GM23338 (cell line): Measurements from ENCODE around the gene VRK3. TPM values are rescaled to one million over a fixed set of nuclear protein-coding genes. Genes with fewer than 3 reads are reported as not detected.
A peak's percentile ranks its signal among the peaks of the same experiment; 100 is the strongest.

Experiments
- ATAC-seq: fragments of 200-7000 bp; cut with Tn5 transposase; 3 replicates; pipeline ENCODE4 v1.9.1; 2020
- DNase-seq: peaks from one replicate; pipeline ENCODE4 v3.0.0-alpha.2; 2015; ENCODE audit warnings: low spot score
- H2AFZ ChIP-seq: fragments of 200-600 bp; sonication (generic); 2 replicates; pipeline ENCODE4 v1.8.0; 2016; ENCODE audit warnings: antibody characterized with exemption, mild to moderate bottlenecking, moderate library complexity
- H3F3A ChIP-seq: fragments of 200-600 bp; sonication (generic); replicated peaks from 2 replicates; pipeline ENCODE4 v1.8.0; 2017; ENCODE audit warnings: antibody characterized with exemption, mixed run types, low read depth
- H3K27ac ChIP-seq: fragments of 200-600 bp; sonication (generic); 2 replicates; pipeline ENCODE4 v1.6.1; 2016; ENCODE audit warnings: low read depth
- H3K27me3 ChIP-seq: fragments of 200-600 bp; sonication (generic); 2 replicates; pipeline ENCODE4 v1.8.0; 2016; ENCODE audit warnings: mild to moderate bottlenecking, mixed run types, moderate library complexity; ENCODE audit not compliant: insufficient read depth
- H3K36me3 ChIP-seq: fragments of 200-600 bp; sonication (generic); 2 replicates; pipeline ENCODE4 v1.8.0; 2016; ENCODE audit warnings: mild to moderate bottlenecking; ENCODE audit not compliant: insufficient read depth
- H3K4me1 ChIP-seq: fragments of 200-600 bp; sonication (generic); 2 replicates; pipeline ENCODE4 v1.8.0; 2016; ENCODE audit warnings: mild to moderate bottlenecking, moderate library complexity; ENCODE audit not compliant: insufficient read depth
- H3K4me2 ChIP-seq: fragments of 200-600 bp; sonication (generic); 2 replicates; pipeline ENCODE4 v1.7.1; 2017; ENCODE audit warnings: mixed run types
- H3K4me3 ChIP-seq: fragments of 200-600 bp; sonication (generic); 2 replicates; pipeline ENCODE4 v1.6.1; 2016; ENCODE audit warnings: mixed run types
- H3K79me2 ChIP-seq: fragments of 200-600 bp; sonication (generic); replicated peaks from 2 replicates; pipeline ENCODE4 v1.8.0; 2017; ENCODE audit warnings: mild to moderate bottlenecking; ENCODE audit not compliant: insufficient read depth
- H3K9me2 ChIP-seq: fragments of 200-600 bp; sonication (generic); 2 replicates; pipeline ENCODE4 v1.8.0; 2017; ENCODE audit not compliant: insufficient read depth
- H4K20me1 ChIP-seq: fragments of 200-600 bp; sonication (generic); replicated peaks from 2 replicates; pipeline ENCODE4 v1.8.0; 2017; ENCODE audit warnings: mild to moderate bottlenecking; ENCODE audit not compliant: insufficient read depth
- H3K27ac Mint-ChIP-seq: 2 replicates; pipeline ENCODE4 v1.8.0; 2020; ENCODE audit warnings: inconsistent platforms, mild to moderate bottlenecking, moderate library complexity, mixed read lengths
- H3K27me3 Mint-ChIP-seq: 3 replicates; pipeline ENCODE4 v1.8.0; 2022; ENCODE audit warnings: low read depth, mild to moderate bottlenecking, moderate library complexity, mixed read lengths, inconsistent platforms; ENCODE audit not compliant: insufficient read depth, poor library complexity
- H3K36me3 Mint-ChIP-seq: 3 replicates; pipeline ENCODE4 v1.8.0; 2021; ENCODE audit warnings: low read depth, mild to moderate bottlenecking, inconsistent platforms, moderate library complexity, mixed read lengths
- H3K4me1 Mint-ChIP-seq: 3 replicates; pipeline ENCODE4 v1.8.0; 2020; ENCODE audit warnings: mild to moderate bottlenecking, inconsistent platforms, mixed read lengths
- H3K4me3 Mint-ChIP-seq: 3 replicates; pipeline ENCODE4 v1.8.0; 2021; ENCODE audit warnings: moderate library complexity, mild to moderate bottlenecking, inconsistent platforms, mixed read lengths
- H3K9me3 Mint-ChIP-seq: 3 replicates; pipeline ENCODE4 v1.8.0; 2020; ENCODE audit warnings: moderate library complexity, mild to moderate bottlenecking, inconsistent platforms, mixed read lengths
- CREB1 ChIP-seq: fragments of 250-450 bp; sonication (Bioruptor Pico); IDR thresholded peaks from 2 replicates; pipeline ENCODE4 v1.5.0; 2020; ENCODE audit warnings: low read depth, mild to moderate bottlenecking, moderate library complexity
- CTCF ChIP-seq, 2 experiments: fragments of 200-600 bp in 1 of 2; sonication (generic) in 1 of 2; conservative IDR thresholded peaks; 2 replicates each; pipeline versions ENCODE4 v1.5.1 to v1.6.1; 2016 to 2017; ENCODE audit warnings: antibody characterized with exemption in 2 of 2, low read depth in 2 of 2, mild to moderate bottlenecking in 2 of 2, moderate library complexity in 1 of 2
- ETS1 ChIP-seq: IDR thresholded peaks from 2 replicates; pipeline ENCODE4 v1.6.1; 2016; ENCODE audit warnings: antibody characterized with exemption
- EZH2 ChIP-seq: fragments of 200-600 bp; sonication (generic); IDR thresholded peaks from one replicate; pipeline ENCODE4 v1.8.0; 2017; ENCODE audit warnings: antibody characterized with exemption, mild to moderate bottlenecking, low read depth; ENCODE audit not compliant: unreplicated experiment
- EZH2phosphoT487 ChIP-seq: fragments of 200-600 bp; sonication (generic); IDR thresholded peaks from one replicate; pipeline ENCODE4 v1.8.1; 2018; ENCODE audit warnings: antibody characterized with exemption; ENCODE audit not compliant: unreplicated experiment
- JUNB ChIP-seq: IDR thresholded peaks from one replicate; pipeline ENCODE4 v1.6.1; 2016; ENCODE audit warnings: antibody characterized with exemption; ENCODE audit not compliant: unreplicated experiment
- NANOG ChIP-seq: IDR thresholded peaks from 2 replicates; pipeline ENCODE4 v1.6.1; 2016; ENCODE audit warnings: antibody characterized with exemption, borderline replicate concordance
- POLR2AphosphoS5 ChIP-seq: IDR thresholded peaks from 2 replicates; pipeline ENCODE4 v1.6.1; 2016; ENCODE audit warnings: antibody characterized with exemption, low read depth
- REST ChIP-seq: IDR thresholded peaks from one replicate; pipeline ENCODE4 v1.6.1; 2018; ENCODE audit warnings: antibody characterized with exemption; ENCODE audit not compliant: unreplicated experiment
- STAT1 ChIP-seq: IDR thresholded peaks from one replicate; pipeline ENCODE4 v1.6.1; 2016; ENCODE audit warnings: antibody characterized with exemption; ENCODE audit not compliant: unreplicated experiment
- ZNF114 ChIP-seq: fragments of 250-450 bp; sonication (Bioruptor Pico); IDR thresholded peaks from 2 replicates; pipeline ENCODE4 v1.5.0; 2020; ENCODE audit warnings: mild to moderate bottlenecking, moderate library complexity
- ZNF331 ChIP-seq: fragments of 250-450 bp; sonication (Bioruptor Pico); IDR thresholded peaks from 2 replicates; pipeline ENCODE4 v1.5.0; 2020; ENCODE audit warnings: low read depth, mild to moderate bottlenecking, moderate library complexity
- ZNF462 ChIP-seq: fragments of 250-450 bp; sonication (Bioruptor Pico); IDR thresholded peaks from 2 replicates; pipeline ENCODE4 v1.5.0; 2020; ENCODE audit warnings: mild to moderate bottlenecking, moderate library complexity
- polyA plus RNA-seq: library from polyadenylated mRNA; unstranded; fragments of >200 nt; fragmentation: Nextera tagmentation; extraction: Ambion mirVana; gene quantifications from 2 replicates; pipeline ENCODE4 v1.2.1, GENCODE V29; 2016
- total RNA-seq: library from RNA; depleted of rRNA; stranded (reverse); fragments of >200 nt; shearing (Covaris generic); gene quantifications from 2 replicates; pipeline ENCODE4 v1.2.3, GENCODE V29; 2014

Gene VRK3
- total and polyA plus RNA-seq, 2 experiments from 2014 or later = 17.4 to 29.1 TPM

GRCh38 chr19:50026550-50026906, 1.4 kb upstream of the VRK3 start:
- Histone ChIP-seq H4K20me1 (peaks cover 9% of the 10 kb centered on the region), H3F3A (0 out of 2 replicates have a peak, but pooled peaks cover 2% of the 10 kb centered on the region), H3K4me2 (peak overlapping the region; percentile 65), H3K27ac (no peak overlapping the region), H3K27me3 (no peaks in the 10 kb centered on the region), H2AFZ (0 out of 2 replicates have a peak overlapping the region, but pooled peaks have one; percentile 87), H3K9me2 (no peaks in the 10 kb centered on the region), H3K4me3 (peak overlapping the region; percentile 56), H3K4me1 (peaks cover 15% of the 10 kb centered on the region; the same call in 1 of the 2 replicates), H3K36me3 (no peaks in the 10 kb centered on the region), H3K79me2 (peaks cover 52% of the 10 kb centered on the region)
- Mint-ChIP-seq H3K27me3 (peaks cover 11% of the 10 kb centered on the region), H3K36me3 (peaks cover 26% of the 10 kb centered on the region), H3K27ac (no peak overlapping the region; the same call in 1 of the 2 replicates), H3K4me3 (peak overlapping the region; percentile 95), H3K9me3 (peaks cover 11% of the 10 kb centered on the region), H3K4me1 (peaks cover 10% of the 10 kb centered on the region; the same call in 2 of the 3 replicates)
- DNase-seq (no peak), ATAC-seq (no peak)
- TF ChIP-seq ETS1 = no peak
- no peak for TF ChIP-seq EZH2phosphoT487
- TF ChIP-seq CTCF (conservative IDR thresholded peaks at IDR 0.05; ENCODE audit: low read depth in 2 of 2) = no peak
- no peak for TF ChIP-seq ZNF114 (CRISPR knock-in tag)
- no peak for TF ChIP-seq REST
- no peak for TF ChIP-seq JUNB
- no peak for TF ChIP-seq NANOG
- TF ChIP-seq POLR2AphosphoS5 = no peak
- TF ChIP-seq STAT1 = no peak
- TF ChIP-seq CREB1 = no peak
- TF ChIP-seq ZNF462 (CRISPR knock-in tag) = no peak
- no peak for TF ChIP-seq ZNF331 (CRISPR knock-in tag)
- TF ChIP-seq EZH2 = no peak
